HTERT RPE-1 (cell line): ENCODE data around the gene GLI1.

Experiments
- in situ Hi-C: fragments of 300-500 bp; cut with MboI; formaldehyde crosslinking; loops from 4 replicates; pipeline ENCODE4 v1.14.3; 2020; ENCODE audit warnings: low sequenced_read_pairs

Gene GLI1

GRCh38 chr12:57474862-57475261 is 15.3 kb downstream of the GLI1 start:
- in situ Hi-C loops, result no loop called here

GRCh38 chr12:57475271-57476161 is 15.9 kb downstream of the GLI1 start:
- in situ Hi-C loops, result no loop called here

GRCh38 chr12:57476162-57476992 is 16.8 kb downstream of the GLI1 start:
- in situ Hi-C loops, result no loop called here

GRCh38 chr12:57476993-57477709 is 17.6 kb downstream of the GLI1 start:
- in situ Hi-C loops, result no loop called here

GRCh38 chr12:57477710-57478681 is 18.4 kb downstream of the GLI1 start:
- in situ Hi-C loops, result no loop called here

GRCh38 chr12:57479043-57479375 is 19.4 kb downstream of the GLI1 start:
- in situ Hi-C loops, result no loop called here

GRCh38 chr12:57479376-57480115 is 20.0 kb downstream of the GLI1 start, which contains the start of gene ARHGAP9:
ARHGAP9 (minus strand) TSS chr12:57479866; CDS start chr12:57479406, 460 bp downstream.
- in situ Hi-C loops, result no loop called here

GRCh38 chr12:57481671-57482070 is 22.1 kb downstream of the GLI1 start:
- in situ Hi-C loops, result no loop called here

GRCh38 chr12:57483466-57483865 is 23.9 kb downstream of the GLI1 start:
- in situ Hi-C loops, result no loop called here

- in situ Hi-C loops, result no loop called here
Observed at GRCh38 chr12:57485695-57486094, 26.1 kb downstream of the GLI1 start.

GRCh38 chr12:57487055-57487596 is 27.5 kb downstream of the GLI1 start:
- in situ Hi-C loops, result no loop called here

GRCh38 chr12:57487597-57488401 is 28.2 kb downstream of the GLI1 start, which contains the start of gene MARS1:
MARS1 (plus strand) TSS chr12:57488068; CDS start chr12:57488091, 23 bp downstream.
- in situ Hi-C loops, result no loop called here

- in situ Hi-C loops, result no loop called here
Observed at GRCh38 chr12:57488402-57489156, 29.0 kb downstream of the GLI1 start.

- in situ Hi-C loops, result no loop called here
Observed at GRCh38 chr12:57489157-57489641, 29.6 kb downstream of the GLI1 start.

GRCh38 chr12:57490126-57490525 is 30.5 kb downstream of the GLI1 start:
- in situ Hi-C loops, result no loop called here

GRCh38 chr12:57491393-57492280 is 32.1 kb downstream of the GLI1 start:
- in situ Hi-C loops, result no loop called here
